HG03060 (cell line): ENCODE results near the gene MSL3B.
"Not testable (repeated sequence)": the region's sequence is repeated elsewhere in the genome, so short reads cannot be mapped to it uniquely, and the experiment has no call there.

ENCODE experiments used
- ATAC-seq: cut with Tn5 transposase; IDR thresholded peaks from one replicate; pipeline ENCODE4 v1.9.1; 2021; ENCODE audit warnings: low read depth, moderate number of reproducible peaks; ENCODE audit not compliant: unreplicated experiment

Gene MSL3B

GRCh38 chr2:233867993-233868532 is at the start of gene MSL3B:
Gene MSL3B (minus strand): TSS chr2:233868386.
- ATAC-seq: no peak

- no peak for ATAC-seq
Measured at GRCh38 chr2:233917116-233917515, 48.9 kb upstream of the MSL3B start, which contains the start of gene TRPM8. Gene TRPM8 (plus strand): TSS chr2:233917373. CDS start chr2:233926538, 9,165 bp downstream.

- ATAC-seq: no peak
Measured at GRCh38 chr2:233915128-233915527, 46.9 kb upstream of the MSL3B start.

- ATAC-seq: no peak
Measured at GRCh38 chr2:233912691-233913423, 44.7 kb upstream of the MSL3B start.

GRCh38 chr2:233907627-233908026 is 39.4 kb upstream of the MSL3B start:
- no peak for ATAC-seq

GRCh38 chr2:233905945-233906344 is 37.8 kb upstream of the MSL3B start:
- no peak for ATAC-seq

- no peak for ATAC-seq
Measured at GRCh38 chr2:233901884-233902283, 33.7 kb upstream of the MSL3B start.

GRCh38 chr2:233901367-233901766 is 33.2 kb upstream of the MSL3B start:
- ATAC-seq: no peak

- ATAC-seq: not testable (repeated sequence)
Measured at GRCh38 chr2:233896253-233896652, 28.1 kb upstream of the MSL3B start.

GRCh38 chr2:233892793-233893192 is 24.6 kb upstream of the MSL3B start:
- ATAC-seq: no peak

- ATAC-seq: no peak
Measured at GRCh38 chr2:233882353-233882752, 14.2 kb upstream of the MSL3B start.

- ATAC-seq: not testable (repeated sequence)
Measured at GRCh38 chr2:233872125-233872524, 3.9 kb upstream of the MSL3B start.

- ATAC-seq: no peak
Measured at GRCh38 chr2:233871432-233871831, 3.2 kb upstream of the MSL3B start.

GRCh38 chr2:233866479-233866878 is 1.7 kb downstream of the MSL3B start:
- no peak for ATAC-seq

- no peak for ATAC-seq
Measured at GRCh38 chr2:233865838-233866237, 2.3 kb downstream of the MSL3B start.

- no peak for ATAC-seq
Measured at GRCh38 chr2:233862261-233862768, 5.9 kb downstream of the MSL3B start.

- no peak for ATAC-seq
Measured at GRCh38 chr2:233858331-233858730, 9.9 kb downstream of the MSL3B start.

GRCh38 chr2:233857511-233858141 is 10.6 kb downstream of the MSL3B start:
- ATAC-seq: no peak

- no peak for ATAC-seq
Measured at GRCh38 chr2:233856184-233856583, 12.0 kb downstream of the MSL3B start.

GRCh38 chr2:233855345-233855744 is 12.8 kb downstream of the MSL3B start:
- no peak for ATAC-seq

GRCh38 chr2:233854241-233854981 is 13.8 kb downstream of the MSL3B start, which contains the start of gene HJURP:
Gene HJURP (minus strand): TSS chr2:233854535. CDS start chr2:233854500, 35 bp downstream.
- ATAC-seq: peak; percentile 86
